ENCODE measurements around the gene CYSRT1. TPM values are rescaled to one million over a fixed set of nuclear protein-coding genes. Genes with fewer than 3 reads are reported as not detected.

CYSRT1 gene
- polyA plus RNA-seq, 5 donors, result 0.96 to 3.0 (median 2.0) TPM

- peak; percentile 83 to 85 for DNase-seq
These were observed 19.6 kb upstream of the CYSRT1 start, which contains the start of the genes NDOR1 and TMEM203 for GRCh38 chr9:137205126-137206069. Gene NDOR1 (plus strand): TSS chr9:137205700. CDS start chr9:137205778, 78 bp downstream. Gene TMEM203 (minus strand): TSS chr9:137205648. CDS start chr9:137205414, 234 bp downstream.

GRCh38 chr9:137206602-137207001, 18.4 kb upstream of the CYSRT1 start:
- DNase-seq, result no peak

DNA sequence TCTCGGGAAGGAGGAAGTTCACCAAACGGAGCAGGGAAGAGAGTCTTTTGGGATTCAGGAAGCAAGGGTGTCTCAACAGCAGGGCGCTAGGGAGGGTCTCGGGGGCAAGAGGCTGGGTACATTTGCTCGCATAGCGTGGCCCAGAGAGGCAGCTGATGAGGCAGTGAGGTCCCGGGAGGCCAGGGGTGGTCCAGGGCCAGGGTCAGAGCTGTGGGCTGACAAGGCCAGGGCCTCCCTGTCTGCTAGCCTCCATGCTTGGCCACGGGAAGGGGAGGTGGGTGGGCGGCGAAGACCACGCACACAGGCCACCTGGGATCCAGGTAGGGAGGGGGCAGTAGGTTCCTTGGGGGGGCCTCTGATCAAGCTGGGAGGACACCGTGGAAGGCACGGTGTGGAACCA, 13.4 kb upstream of the CYSRT1 start:
- DNase-seq, result no peak

- DNase-seq, result no peak
These were observed 12.5 kb upstream of the CYSRT1 start for GRCh38 chr9:137212520-137212919.

DNA sequence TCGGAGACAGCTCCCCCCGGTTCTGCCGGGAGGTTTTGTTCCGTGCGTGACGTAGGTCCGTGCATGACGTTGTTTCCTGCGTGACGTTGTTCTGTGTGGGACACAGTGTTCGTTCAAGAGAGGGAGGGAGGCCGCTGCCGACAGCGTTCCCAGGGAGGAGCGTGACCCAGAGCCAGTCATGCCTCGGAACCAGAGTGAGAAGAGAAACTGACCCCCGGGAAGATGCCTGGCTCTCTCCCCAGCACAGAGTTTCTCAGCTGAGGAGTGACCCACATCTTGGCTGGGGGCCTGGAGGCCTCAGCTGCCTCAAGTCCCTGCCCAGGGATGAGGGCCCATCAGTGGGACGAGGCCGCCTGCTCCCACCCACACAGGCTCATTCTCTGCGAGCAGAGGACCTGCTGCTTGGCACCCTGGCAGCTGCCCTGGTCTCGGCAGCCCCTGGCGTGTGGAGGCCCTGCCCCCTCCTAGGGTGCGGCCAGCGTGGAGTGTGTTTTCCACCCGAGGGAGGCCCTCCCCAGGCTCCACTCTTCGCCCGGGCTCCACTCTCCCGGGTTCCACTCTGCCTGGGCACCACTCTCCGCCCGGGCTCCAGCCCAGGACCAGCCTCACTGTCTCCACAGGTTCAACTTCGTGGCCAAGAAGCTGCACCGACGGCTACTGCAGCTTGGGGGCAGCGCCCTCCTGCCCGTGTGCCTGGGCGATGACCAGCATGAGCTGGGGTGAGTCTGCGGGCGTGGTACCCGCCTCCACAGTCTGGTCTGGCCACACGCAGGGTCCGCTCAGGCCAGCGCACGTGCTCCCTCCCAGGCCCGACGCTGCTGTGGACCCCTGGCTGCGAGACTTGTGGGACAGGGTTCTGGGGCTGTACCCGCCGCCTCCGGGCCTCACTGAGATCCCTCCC, 11.6 kb upstream of the CYSRT1 start:
- DNase-seq, result no peak

DNA sequence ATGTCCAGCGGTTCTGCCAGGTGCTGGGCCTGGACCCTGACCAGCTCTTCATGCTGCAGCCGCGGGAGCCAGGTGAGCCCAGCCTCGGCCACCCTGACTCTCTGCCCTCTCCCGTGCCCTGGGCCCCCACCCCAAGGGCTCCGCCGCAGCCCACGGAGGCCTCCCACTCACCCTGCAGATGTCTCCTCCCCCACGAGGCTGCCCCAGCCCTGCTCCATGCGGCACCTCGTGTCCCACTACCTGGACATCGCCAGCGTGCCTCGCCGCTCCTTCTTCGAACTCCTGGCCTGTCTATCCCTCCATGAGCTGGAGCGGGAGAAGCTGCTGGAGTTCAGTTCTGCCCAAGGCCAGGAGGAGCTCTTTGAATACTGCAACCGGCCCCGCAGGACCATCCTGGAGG, 10.4 kb upstream of the CYSRT1 start:
- no peak for DNase-seq

- no peak for DNase-seq
These were observed 9.6 kb upstream of the CYSRT1 start for GRCh38 chr9:137215196-137215986.

DNA sequence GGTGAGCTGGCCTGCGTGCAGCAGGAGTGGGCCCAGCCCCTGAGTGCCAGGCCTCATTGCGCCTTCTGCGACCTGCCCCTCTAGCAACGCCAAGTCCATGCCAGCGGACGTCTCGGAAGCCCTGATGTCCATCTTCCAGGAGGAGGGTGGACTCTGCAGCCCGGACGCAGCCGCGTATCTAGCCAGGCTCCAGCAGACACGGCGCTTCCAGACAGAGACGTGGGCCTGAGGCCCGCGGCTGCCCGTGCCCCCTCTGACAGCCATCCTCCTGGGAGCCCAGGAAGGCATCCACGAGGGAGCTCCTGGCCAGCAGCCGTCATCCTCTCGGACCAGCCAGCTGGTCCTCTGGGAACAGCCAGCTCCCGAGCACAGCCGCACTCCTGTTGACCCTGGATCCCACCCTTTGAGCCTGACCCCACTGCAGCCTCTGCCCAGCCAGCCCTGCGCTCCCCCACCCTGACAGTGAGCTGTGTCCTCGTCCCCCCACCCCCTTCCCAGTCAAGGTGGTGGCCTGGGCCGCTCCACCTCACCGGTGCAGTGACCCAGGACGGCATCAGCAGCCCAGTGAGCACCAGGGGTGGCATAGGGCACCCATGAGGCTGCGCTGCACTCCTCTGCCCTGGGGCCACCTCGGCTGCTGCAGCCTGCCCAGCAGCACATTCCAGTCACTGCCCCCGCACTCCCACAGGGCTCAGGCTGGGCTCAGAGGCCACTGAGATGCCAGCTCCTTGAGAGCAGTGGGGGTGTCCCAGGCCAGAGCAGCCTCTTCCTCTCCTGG, 8.6 kb upstream of the CYSRT1 start:
- DNase-seq, result no peak

DNA sequence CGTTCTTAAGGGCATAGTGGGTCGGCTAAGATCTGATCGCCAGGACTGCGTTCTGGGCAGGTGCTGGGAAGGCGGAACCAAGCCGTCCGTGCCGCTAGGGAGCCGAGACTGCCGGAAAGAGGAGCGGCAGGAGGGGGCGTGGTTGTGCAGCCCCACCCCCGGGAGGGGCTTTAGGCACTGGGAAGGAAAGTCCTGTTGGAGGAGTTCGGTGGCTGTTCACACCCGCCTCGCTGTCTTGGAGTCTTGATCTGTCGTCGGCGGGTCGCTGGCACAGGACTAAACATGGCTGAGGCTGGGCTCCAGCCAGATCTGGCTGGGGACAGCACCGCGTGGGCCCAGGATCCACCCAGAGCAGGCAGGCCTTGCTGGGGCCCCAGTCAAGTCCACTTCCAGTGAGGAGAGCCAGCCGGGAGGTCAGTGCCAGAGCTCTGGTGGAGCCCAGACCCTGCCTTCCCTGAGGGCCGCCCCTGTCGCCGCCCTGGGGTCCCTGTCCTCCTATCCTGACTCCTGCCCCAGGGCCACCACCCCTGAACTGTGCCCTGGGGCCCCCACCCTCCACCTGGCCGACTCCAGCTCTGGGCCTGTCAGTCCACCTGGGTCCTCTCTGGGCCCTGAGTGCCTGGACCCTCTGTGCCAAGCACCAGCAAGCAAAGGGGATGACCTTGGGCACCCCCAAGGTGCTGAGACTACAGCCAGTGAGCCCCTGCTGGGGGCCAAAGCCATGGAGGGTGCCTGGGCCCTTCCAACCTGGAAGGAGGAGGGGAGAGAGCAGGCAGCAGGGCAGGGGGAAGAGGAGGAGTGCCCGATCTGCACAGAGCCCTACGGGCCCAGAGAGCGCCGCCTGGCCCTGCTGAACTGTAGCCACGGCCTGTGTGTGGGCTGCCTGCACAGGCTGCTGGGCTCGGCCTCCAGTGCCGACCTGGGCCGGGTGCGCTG, 7.4 kb upstream of the CYSRT1 start:
- no peak for DNase-seq

DNA sequence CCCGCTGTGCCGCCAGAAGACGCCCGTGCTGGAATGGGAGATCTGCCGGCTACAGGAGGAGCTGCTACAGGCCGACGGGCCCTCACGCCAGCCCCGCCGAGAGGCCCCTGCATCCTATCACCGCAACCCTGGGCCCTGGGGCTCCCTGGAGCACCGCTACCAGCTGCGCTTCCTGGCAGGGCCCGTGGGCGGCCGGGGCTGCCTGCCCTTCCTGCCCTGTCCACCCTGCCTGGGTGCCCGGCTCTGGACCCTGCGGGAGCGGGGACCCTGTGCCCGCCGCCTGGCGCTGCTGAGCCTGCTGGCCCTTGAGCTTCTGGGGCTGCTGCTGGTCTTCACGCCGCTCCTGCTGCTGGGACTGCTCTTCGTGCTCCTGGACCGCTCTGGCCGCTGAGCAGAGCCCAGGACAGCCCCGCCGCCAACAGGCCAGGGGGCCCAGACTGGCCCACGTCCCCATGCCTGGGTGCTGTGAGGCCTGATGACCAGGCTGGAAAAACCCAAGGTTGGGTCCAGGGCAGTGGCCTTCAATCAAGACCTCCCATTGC, 6.7 kb upstream of the CYSRT1 start:
- DNase-seq, result no peak

GRCh38 chr9:137218754-137219271, 6.2 kb upstream of the CYSRT1 start:
- no peak for DNase-seq

- no peak for DNase-seq
These were observed 5.1 kb upstream of the CYSRT1 start for GRCh38 chr9:137219757-137220316.

GRCh38 chr9:137220317-137221094, 4.5 kb upstream of the CYSRT1 start:
- no peak for DNase-seq

DNA sequence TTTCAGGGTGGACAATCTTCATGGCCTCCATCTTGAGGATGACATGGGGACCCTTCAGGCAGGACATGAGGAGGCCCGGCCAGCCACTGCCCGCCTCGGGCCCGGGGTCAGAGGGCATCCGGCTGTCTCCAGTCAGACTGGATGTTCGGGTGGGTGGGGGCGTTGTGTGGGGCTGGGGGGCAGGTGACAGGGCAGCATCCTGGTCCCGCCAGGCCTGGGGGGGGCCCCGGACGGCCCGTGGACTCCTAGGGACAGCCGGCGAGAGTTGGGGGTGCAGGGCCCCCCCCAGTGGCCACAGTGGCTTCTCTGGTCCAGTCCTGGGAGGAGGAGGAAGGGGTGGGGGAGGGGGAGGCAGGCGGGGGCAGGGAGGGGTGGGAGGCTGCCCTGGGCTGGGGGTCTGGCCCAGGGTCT, 3.9 kb upstream of the CYSRT1 start:
- no peak for DNase-seq

GRCh38 chr9:137221506-137222111, 3.4 kb upstream of the CYSRT1 start:
- DNase-seq, result no peak

DNA sequence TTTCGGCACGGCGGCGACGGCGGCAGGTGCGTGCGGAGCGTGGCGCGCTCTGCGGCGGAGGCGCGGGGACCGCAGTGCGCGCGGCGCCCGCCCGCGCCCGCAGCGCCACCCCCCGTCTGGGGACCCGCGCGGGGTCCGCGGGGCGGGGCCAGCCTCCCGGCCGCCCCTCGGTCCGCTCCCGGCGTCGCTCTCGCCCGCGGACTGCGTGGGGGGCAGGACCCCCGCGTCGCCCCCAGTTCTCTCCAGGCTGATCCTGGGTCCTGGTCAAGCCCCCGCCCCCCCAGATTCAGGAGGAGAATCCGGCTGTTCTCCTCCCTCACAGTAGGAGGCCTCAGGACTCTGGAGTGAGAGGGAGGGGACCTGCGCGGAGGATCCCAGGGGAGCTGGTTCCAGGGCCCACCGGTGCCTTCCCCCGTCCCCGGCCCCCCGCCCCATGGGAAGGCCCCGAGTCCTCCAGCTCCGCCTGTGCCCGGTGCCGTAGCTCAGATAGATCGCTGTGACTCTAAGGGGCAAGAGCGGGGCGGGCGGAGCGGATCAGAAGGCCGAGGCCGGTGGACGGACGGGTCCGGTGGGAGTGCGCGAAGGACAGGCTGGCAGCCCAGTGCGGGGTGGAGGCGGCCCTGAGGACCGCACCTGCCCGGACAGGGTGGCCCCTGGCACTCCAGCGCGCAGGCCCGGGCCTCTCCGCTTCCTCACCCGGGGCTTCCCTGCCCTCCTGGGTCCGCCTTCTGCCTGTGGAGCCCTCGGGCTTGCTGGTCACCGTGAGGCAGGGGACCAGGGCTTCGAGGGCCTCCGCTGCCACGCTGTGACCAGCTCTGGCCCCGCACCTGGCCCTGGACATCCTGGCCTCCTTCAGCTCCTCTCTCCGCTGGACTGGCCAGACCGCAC, 2.5 kb upstream of the CYSRT1 start, which contains the start of gene RNF208:
Gene RNF208, minus strand, starts transcription at position 51 of the 888 bp plus-strand sequence. CDS start 1,028 bp downstream, outside the sequence.
- DNase-seq, result no peak
